Measurements from ENCODE around the gene EFCAB12. TPM values are rescaled to one million over a fixed set of nuclear protein-coding genes. Genes with fewer than 3 reads are reported as not detected.

EFCAB12 gene
- total and polyA plus RNA-seq, 10 of the 15 experiments (the other 5 are each of a cell fraction or from before 2014, with no cell fraction given) = 0.02 to 0.85 (median 0.33) TPM

DNA sequence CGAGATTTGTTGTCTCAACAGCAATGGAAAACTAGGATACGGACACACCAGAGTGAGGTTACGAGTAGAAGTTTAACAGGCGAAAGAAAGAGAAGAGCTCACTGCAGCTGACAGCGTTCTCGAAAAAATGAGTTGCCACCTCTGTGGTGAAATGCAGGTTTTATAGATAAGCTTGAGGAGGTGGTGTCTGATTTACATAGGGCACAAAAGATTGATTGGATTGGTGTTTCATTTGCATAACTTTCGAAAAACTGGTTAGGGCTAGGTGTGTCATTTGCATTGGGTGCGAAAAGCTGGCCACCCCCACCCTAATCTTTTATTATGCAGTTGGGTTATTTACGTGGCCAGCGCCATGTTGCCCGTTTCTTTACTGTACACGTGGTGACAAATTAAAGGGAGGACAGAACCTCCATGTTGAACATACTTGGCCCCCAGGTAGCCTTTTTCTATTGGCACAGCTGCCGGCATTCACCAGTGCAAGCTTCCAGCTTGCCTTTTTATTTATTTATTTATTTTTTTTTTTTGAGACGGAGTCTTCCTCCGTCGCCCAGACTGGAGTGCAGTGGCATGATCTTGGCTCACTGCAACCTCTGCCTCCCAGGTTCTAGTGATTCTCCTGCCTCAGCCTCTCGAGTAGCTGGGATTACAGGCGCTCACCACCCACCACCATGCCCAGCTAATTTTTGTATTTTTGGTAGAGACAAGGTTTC, 19.9 kb upstream of the EFCAB12 start:
- intact Hi-C loops (cut with micrococcal nuclease; ENCODE audit: unreplicated experiment) = no loop called here
- CTCF ChIA-PET = interaction anchor here (1.7 to 2.0 kb wide), 2 partner anchors 49 to 65 kb away, joined by 4 to 8 read pairs; no protein-coding TSS in a partner anchor
- H3K4me2 ChIP-seq (ENCODE audit: control insufficient read depth, insufficient read depth) = no peak overlapping the region
- TF ChIP-seq ZBED1 (IDR thresholded peaks at IDR 0.05; ENCODE audit: borderline replicate concordance) (no peak), RAD21 (IDR thresholded peaks at IDR 0.05; ENCODE audit: insufficient read depth, low read depth, low read length) (no peak), ESRRA (IDR thresholded peaks at IDR 0.05; ENCODE audit: low read length) (no peak), STAT1 (conservative IDR thresholded peaks at IDR 0.05) (no peak), EP300 (IDR thresholded peaks at IDR 0.05; ENCODE audit: borderline replicate concordance in 1 of 2, control insufficient read depth in 1 of 2, low read depth in 2 of 2, low read length in 2 of 2) (no peak), CUX1 (IDR thresholded peaks at IDR 0.05; ENCODE audit: insufficient replicate concordance, low read depth, low read length) (no peak), HSF1 (IDR thresholded peaks at IDR 0.05; ENCODE audit: low read depth, low read length) (no peak), TCF3 (IDR thresholded peaks at IDR 0.05; ENCODE audit: borderline replicate concordance, insufficient read depth, low read depth, low read length) (no peak)
- TF ChIP-seq, protein P1, sequence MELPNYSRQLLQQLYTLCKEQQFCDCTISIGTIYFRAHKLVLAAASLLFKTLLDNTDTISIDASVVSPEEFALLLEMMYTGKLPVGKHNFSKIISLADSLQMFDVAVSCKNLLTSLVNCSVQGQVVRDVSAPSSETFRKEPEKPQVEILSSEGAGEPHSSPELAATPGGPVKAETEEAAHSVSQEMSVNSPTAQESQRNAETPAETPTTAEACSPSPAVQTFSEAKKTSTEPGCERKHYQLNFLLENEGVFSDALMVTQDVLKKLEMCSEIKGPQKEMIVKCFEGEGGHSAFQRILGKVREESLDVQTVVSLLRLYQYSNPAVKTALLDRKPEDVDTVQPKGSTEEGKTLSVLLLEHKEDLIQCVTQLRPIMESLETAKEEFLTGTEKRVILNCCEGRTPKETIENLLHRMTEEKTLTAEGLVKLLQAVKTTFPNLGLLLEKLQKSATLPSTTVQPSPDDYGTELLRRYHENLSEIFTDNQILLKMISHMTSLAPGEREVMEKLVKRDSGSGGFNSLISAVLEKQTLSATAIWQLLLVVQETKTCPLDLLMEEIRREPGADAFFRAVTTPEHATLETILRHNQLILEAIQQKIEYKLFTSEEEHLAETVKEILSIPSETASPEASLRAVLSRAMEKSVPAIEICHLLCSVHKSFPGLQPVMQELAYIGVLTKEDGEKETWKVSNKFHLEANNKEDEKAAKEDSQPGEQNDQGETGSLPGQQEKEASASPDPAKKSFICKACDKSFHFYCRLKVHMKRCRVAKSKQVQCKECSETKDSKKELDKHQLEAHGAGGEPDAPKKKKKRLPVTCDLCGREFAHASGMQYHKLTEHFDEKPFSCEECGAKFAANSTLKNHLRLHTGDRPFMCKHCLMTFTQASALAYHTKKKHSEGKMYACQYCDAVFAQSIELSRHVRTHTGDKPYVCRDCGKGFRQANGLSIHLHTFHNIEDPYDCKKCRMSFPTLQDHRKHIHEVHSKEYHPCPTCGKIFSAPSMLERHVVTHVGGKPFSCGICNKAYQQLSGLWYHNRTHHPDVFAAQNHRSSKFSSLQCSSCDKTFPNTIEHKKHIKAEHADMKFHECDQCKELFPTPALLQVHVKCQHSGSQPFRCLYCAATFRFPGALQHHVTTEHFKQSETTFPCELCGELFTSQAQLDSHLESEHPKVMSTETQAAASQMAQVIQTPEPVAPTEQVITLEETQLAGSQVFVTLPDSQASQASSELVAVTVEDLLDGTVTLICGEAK (IDR thresholded peaks at IDR 0.05; ENCODE audit: borderline replicate concordance) = no peak

More for the DNA sequence above, 19.9 kb upstream of the EFCAB12 start:
- FAIRE-seq (no peak), ATAC-seq (no peak), DNase-seq (ENCODE audit: low read depth, low spot score) (no peak)
- Histone ChIP-seq H3K27me3 (replicated peaks in 1 of 2; ENCODE audit: control insufficient read depth in 2 of 2, insufficient read depth in 2 of 2, low read length in 1 of 2) (no peaks in the 10 kb centered on the region), H3K4me1 (ENCODE audit: control insufficient read depth, insufficient read depth, low read length) (no peaks in the 10 kb centered on the region), H4K20me1 (ENCODE audit: control insufficient read depth, insufficient read depth) (no peaks in the 10 kb centered on the region), H3K36me3 (ENCODE audit: control insufficient read depth in 2 of 2, insufficient read depth in 2 of 2, low read length in 1 of 2) (no peaks in the 10 kb centered on the region), H2AFZ (ENCODE audit: control insufficient read depth, low read depth, low read length) (no peak overlapping the region), H3K9me3 (replicated peaks; ENCODE audit: control insufficient read depth, insufficient read depth, low read length) (no peaks in the 10 kb centered on the region), H3K4me3 (no peak overlapping the region), H3K9ac (ENCODE audit: control insufficient read depth, insufficient read depth, low read length) (no peak overlapping the region), H3K79me2 (ENCODE audit: control insufficient read depth, insufficient read depth, low read length) (no peaks in the 10 kb centered on the region), H3K27ac (ENCODE audit: control insufficient read depth, insufficient read depth) (no peak overlapping the region)
- WGBS (ENCODE audit: insufficient coverage, insufficient replicate concordance, low lambda C conversion rate, missing lambda C conversion rate) = 90% methylated on average over 18 of the region's 18 CpGs
- no TSS peak for BruUV-seq (replicated peaks)
- SMC1A ChIA-PET (ENCODE audit: uncharacterized antibody, unreplicated experiment) = interaction anchor here (1.0 to 1.8 kb wide), 7 partner anchors 9 to 64 kb away, joined by 3 to 5 read pairs (median 4); partner anchors contain the start of gene MBD4
- RAD21 ChIA-PET (ENCODE audit: unreplicated experiment) = interaction anchor here (1.3 kb wide), 1 partner anchor 65 kb away, joined by 3 read pairs; no protein-coding TSS in a partner anchor
- POLR2A ChIA-PET = interaction anchor here (0.7 to 1.1 kb wide), 4 partner anchors 8 to 130 kb away, joined by 3 to 4 read pairs (median 4); partner anchors contain the start of genes IFT122 and MBD4
- in situ Hi-C loops (cut with MboI) = no loop called here

Measured in GM12878 (cell line).